Kidney (tissue), 14 donors: Measurements from ENCODE around the gene COQ6. TPM values are rescaled to one million over a fixed set of nuclear protein-coding genes. Genes with fewer than 3 reads are reported as not detected.
"Not testable (repeated sequence)": the region's sequence is repeated elsewhere in the genome, so short reads cannot be mapped to it uniquely, and the experiment has no call there.

Source experiments
- DNase-seq, 5 donors: peaks; one replicate each; pipeline ENCODE4 v3.0.0-alpha.2; 2013 to 2020
- FAIRE-seq: peaks from 2 replicates; lab custom pipeline; 2012; peaks lifted over from hg19 to GRCh38; lab: Jason Lieb, UNC
- H3K27ac ChIP-seq, 2 donors: one replicate each; pipeline ENCODE4 v1.7.0; 2013; ENCODE audit warnings: low read depth in 2 of 2, low read length in 2 of 2, inconsistent platforms in 1 of 2
- H3K27me3 ChIP-seq: one replicate; pipeline ENCODE4 v1.7.1; 2013; ENCODE audit warnings: low read length, inconsistent platforms; ENCODE audit not compliant: control insufficient read depth, insufficient read depth
- H3K36me3 ChIP-seq, 3 donors: one replicate each; pipeline versions ENCODE4 v1.7.0 to v1.7.1; 2013; ENCODE audit warnings: low read length in 3 of 3, control low read depth in 1 of 3, inconsistent platforms in 1 of 3; ENCODE audit not compliant: insufficient read depth in 3 of 3, control insufficient read depth in 2 of 3
- H3K4me1 ChIP-seq, 3 donors: one replicate each; pipeline versions ENCODE4 v1.7.0 to v1.7.1; 2013; ENCODE audit warnings: low read length in 3 of 3, inconsistent platforms in 1 of 3, low read depth in 1 of 3; ENCODE audit not compliant: control insufficient read depth in 2 of 3, insufficient read depth in 2 of 3
- H3K4me3 ChIP-seq, 3 donors: one replicate each; pipeline versions ENCODE4 v1.7.0 to v1.8.1; 2013; ENCODE audit warnings: low read length in 3 of 3, control low read depth in 1 of 3, inconsistent platforms in 1 of 3
- H3K9ac ChIP-seq, 3 donors: one replicate each; pipeline versions ENCODE4 v1.7.0 to v1.7.1; 2013; ENCODE audit warnings: low read length in 3 of 3, control low read depth in 1 of 3, inconsistent platforms in 1 of 3
- H3K9me3 ChIP-seq, 3 donors: one replicate each; pipeline versions ENCODE4 v1.7.0 to v1.7.1; 2013; ENCODE audit warnings: low read length in 3 of 3, control low read depth in 1 of 3, inconsistent platforms in 1 of 3; ENCODE audit not compliant: control insufficient read depth in 2 of 3, insufficient read depth in 1 of 3
- CTCF ChIP-seq: IDR thresholded peaks from 3 replicates; pipeline ENCODE4 v1.5.1; 2012; ENCODE audit warnings: mild to moderate bottlenecking, moderate library complexity, borderline replicate concordance; ENCODE audit not compliant: insufficient read depth; ENCODE audit errors: extremely low read depth
- intact Hi-C: fragments of 100-400 bp; cut with DNase I; formaldehyde crosslinking; loops from one replicate; pipeline ENCODE4 v1.11.1; 2022
- polyA plus RNA-seq: library from polyadenylated mRNA; stranded (reverse); fragments of 350-450 nt; fragmentation: Illumina TruSeq; extraction: RNeasy Lipid Tissue Mini Kit (QIAGEN cat#74804); gene quantifications from one replicate; pipeline ENCODE4 v1.2.3, GENCODE V29; 2014; ENCODE audit warnings: low read depth, low replicate concordance; ENCODE audit not compliant: insufficient read depth
- total RNA-seq: library from RNA; stranded (reverse); fragmentation: NEBNext Ultra II Directional; extraction: Animal tissue kit (Norgen Biotek cat#: 25700); gene quantifications from one replicate; pipeline ENCODE4 v1.2.1, GENCODE V29; 2021
- donor health status: control.
- donor health status: control.
- donor health status: control.
- donor health status: control.
- donor health status: control.
- donor health status: DM: yes; HTN: yes; CAD: no.
- donor health status: Normal renal cell carcinoma (clear cell type).

The COQ6 gene
- total and polyA plus RNA-seq, 2 donors from 2014 or later = 24.6 to 40.8 TPM

GRCh38 chr14:73997944-73998447 is 47.9 kb downstream of the COQ6 start:
- Histone ChIP-seq H3K27ac (peak overlapping the region; percentile 6 to 63), H3K9me3 (no peaks in the 10 kb centered on the region), H3K36me3 (peaks cover 0 to 2% (median 0%) of the 10 kb centered on the region in 3 donors), H3K9ac (no peak overlapping the region), H3K27me3 (no peaks in the 10 kb centered on the region), H3K4me3 (peak overlapping the region in 1 of 3 donors; percentile 7), H3K4me1 (peaks cover 11 to 18% (median 18%) of the 10 kb centered on the region in 3 donors)
- no peak for TF ChIP-seq CTCF
- DNase-seq (peak in 2 of 5 donors; percentile 29 to 31), FAIRE-seq (no peak)
- intact Hi-C loops = no loop called here

- DNase-seq = no peak
- H3K36me3 ChIP-seq = peaks cover 0 to 2% (median 0%) of the 10 kb centered on the region in 3 donors
- no peak for FAIRE-seq
- no peak overlapping the region for H3K9ac ChIP-seq
- H3K9me3 ChIP-seq = no peaks in the 10 kb centered on the region
- H3K27ac ChIP-seq = no peak overlapping the region
- H3K4me1 ChIP-seq = peaks cover 11 to 18% (median 18%) of the 10 kb centered on the region in 3 donors
- no peak overlapping the region for H3K4me3 ChIP-seq
- intact Hi-C loops = no loop called here
- no peaks in the 10 kb centered on the region for H3K27me3 ChIP-seq
- no peak for TF ChIP-seq CTCF
These were observed 48.6 kb downstream of the COQ6 start for GRCh38 chr14:73998726-73999125.

- H3K27me3 ChIP-seq, DNase-seq, intact Hi-C loops, H3K36me3 ChIP-seq, H3K4me3 ChIP-seq, H3K4me1 ChIP-seq, H3K9me3 ChIP-seq, H3K9ac ChIP-seq, H3K27ac ChIP-seq, FAIRE-seq: not testable (repeated sequence)
These were observed 55.6 kb downstream of the COQ6 start for GRCh38 chr14:74005664-74006063.

- Histone ChIP-seq H3K4me3 (no peak overlapping the region), H3K27me3 (no peaks in the 10 kb centered on the region), H3K4me1 (peaks cover 0 to 1% (median 0%) of the 10 kb centered on the region in 3 donors), H3K9me3 (no peaks in the 10 kb centered on the region), H3K9ac (no peak overlapping the region), H3K36me3 (peaks cover 0 to 5% (median 5%) of the 10 kb centered on the region in 3 donors), H3K27ac (no peak overlapping the region)
- DNase-seq (no peak), FAIRE-seq (no peak)
- no peak for TF ChIP-seq CTCF
- intact Hi-C loops = no loop called here
These were observed 58.9 kb downstream of the COQ6 start for GRCh38 chr14:74008843-74009499.
